ENCODE data around the gene FRAS1. TPM values are rescaled to one million over a fixed set of nuclear protein-coding genes. Genes with fewer than 3 reads are reported as not detected.
"Not testable (repeated sequence)": the region's sequence is repeated elsewhere in the genome, so short reads cannot be mapped to it uniquely, and the experiment has no call there.

The FRAS1 gene
- total RNA-seq, 2 donors from 2014 or later: not detected

DNA sequence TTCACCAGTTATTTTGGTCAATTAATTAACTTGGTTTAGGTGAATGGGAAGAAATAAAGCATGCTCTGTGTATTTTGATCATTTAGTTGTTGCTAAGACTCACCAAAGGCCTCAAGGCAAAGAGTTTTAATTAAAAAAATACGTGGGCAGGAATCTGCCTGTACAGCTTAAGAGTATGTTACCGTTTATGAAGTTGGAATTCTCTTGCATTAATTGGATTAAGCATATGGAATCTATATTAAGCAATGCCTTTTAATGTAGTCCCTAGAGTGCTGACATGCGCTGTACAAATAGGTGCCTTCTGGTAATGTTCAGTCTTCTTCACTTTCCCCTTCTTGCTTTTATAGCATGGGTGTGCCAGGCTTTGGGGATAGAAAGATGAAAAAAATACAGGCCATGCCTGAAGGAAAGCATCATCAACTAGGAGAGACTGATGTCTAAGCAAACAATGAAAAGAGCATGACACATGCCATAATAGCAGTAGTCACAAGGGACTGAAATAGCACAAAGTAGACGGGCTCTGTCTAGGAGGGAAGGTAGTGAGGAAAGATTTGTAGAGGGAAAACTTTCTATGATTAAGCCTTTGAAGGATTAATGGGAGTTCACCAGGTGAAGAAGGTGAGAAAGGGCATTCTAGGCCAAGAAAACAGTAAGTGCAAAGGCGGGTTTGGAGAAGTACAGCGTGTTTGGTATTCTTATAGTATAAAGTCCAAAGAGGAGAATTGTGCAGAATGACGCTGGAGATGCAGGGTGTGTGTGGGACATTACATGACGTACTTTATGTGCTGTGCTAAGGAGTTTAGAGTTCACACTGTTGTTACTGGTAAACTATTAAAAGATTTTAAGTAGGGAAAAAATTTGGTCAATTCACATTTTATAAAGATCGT, 268.4 kb downstream of the FRAS1 start:
- no peak for ATAC-seq (replicated peaks)
- peaks cover 17% of the 10 kb centered on the region for H3K27me3 Mint-ChIP-seq
- H3K4me1 Mint-ChIP-seq: no peaks in the 10 kb centered on the region
- no peaks in the 10 kb centered on the region for H3K36me3 Mint-ChIP-seq (ENCODE audit: low read depth)
- H3K9me3 Mint-ChIP-seq: no peaks in the 10 kb centered on the region
- H3K4me3 Mint-ChIP-seq: no peak overlapping the region
- no peak overlapping the region for H3K27ac Mint-ChIP-seq

GRCh38 chr4:78328591-78328990, 271.5 kb downstream of the FRAS1 start:
- ATAC-seq (replicated peaks); H3K9me3 Mint-ChIP-seq; H3K27ac Mint-ChIP-seq; H3K4me1 Mint-ChIP-seq; H3K36me3 Mint-ChIP-seq (ENCODE audit: low read depth); H3K4me3 Mint-ChIP-seq: not testable (repeated sequence)
- H3K27me3 Mint-ChIP-seq: peaks cover 16% of the 10 kb centered on the region

DNA sequence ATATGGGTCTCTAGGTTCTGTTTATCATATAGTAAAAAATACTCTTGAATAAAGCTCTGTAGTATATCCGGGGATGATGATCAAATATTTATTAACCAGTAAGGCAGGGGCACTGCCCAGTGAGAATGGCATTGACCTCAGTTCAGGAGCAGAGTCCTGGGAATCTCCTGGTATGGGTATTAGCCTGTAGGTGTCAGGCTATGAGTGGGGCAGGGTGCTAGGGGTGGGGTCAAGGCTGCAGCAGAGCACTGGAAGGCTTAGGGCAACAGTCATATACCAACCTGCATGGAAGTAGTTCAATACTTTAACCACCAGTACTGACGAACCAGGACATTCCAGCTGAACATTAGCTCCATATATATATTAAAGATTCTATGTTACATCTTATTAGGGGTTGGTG, 274.1 kb downstream of the FRAS1 start:
- Mint-ChIP-seq H3K36me3 (ENCODE audit: low read depth) (no peaks in the 10 kb centered on the region), H3K4me3 (no peak overlapping the region), H3K27ac (no peak overlapping the region), H3K4me1 (no peaks in the 10 kb centered on the region), H3K9me3 (no peaks in the 10 kb centered on the region), H3K27me3 (peaks cover 8% of the 10 kb centered on the region)
- ATAC-seq (replicated peaks): no peak

DNA sequence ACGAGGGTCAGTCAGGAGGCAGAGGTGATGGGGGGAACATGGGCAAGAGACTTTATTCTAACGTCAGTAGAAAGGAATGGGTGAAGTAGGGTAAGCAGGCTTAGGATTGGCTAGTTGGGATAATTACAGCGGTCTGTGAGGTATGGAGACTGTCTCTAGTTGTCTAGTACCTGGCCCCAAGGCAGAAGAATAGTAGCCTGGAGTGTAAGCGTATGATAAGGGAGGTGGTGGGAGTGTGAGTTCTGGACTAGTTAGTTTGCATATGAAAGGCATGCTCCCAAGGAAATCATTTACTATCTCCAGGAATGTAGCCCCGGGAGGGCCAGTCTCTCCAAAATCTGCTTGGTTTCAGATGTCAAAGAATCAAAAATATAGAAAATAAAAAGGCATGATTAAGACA, 274.8 kb downstream of the FRAS1 start:
- ATAC-seq (replicated peaks): no peak
- H3K27ac Mint-ChIP-seq: no peak overlapping the region
- peaks cover 5% of the 10 kb centered on the region for H3K27me3 Mint-ChIP-seq
- H3K4me1 Mint-ChIP-seq: no peaks in the 10 kb centered on the region
- no peaks in the 10 kb centered on the region for H3K36me3 Mint-ChIP-seq (ENCODE audit: low read depth)
- no peak overlapping the region for H3K4me3 Mint-ChIP-seq
- H3K9me3 Mint-ChIP-seq: no peaks in the 10 kb centered on the region

GRCh38 chr4:78332976-78333375, 275.9 kb downstream of the FRAS1 start:
- ATAC-seq (replicated peaks): no peak
- Mint-ChIP-seq H3K9me3 (no peaks in the 10 kb centered on the region), H3K27me3 (peaks cover 5% of the 10 kb centered on the region), H3K4me3 (no peak overlapping the region), H3K27ac (no peak overlapping the region), H3K4me1 (no peaks in the 10 kb centered on the region), H3K36me3 (ENCODE audit: low read depth) (no peaks in the 10 kb centered on the region)

- ATAC-seq (replicated peaks): no peak
- Mint-ChIP-seq H3K4me1 (no peaks in the 10 kb centered on the region), H3K4me3 (no peak overlapping the region), H3K36me3 (ENCODE audit: low read depth) (no peaks in the 10 kb centered on the region), H3K9me3 (no peaks in the 10 kb centered on the region), H3K27ac (no peak overlapping the region), H3K27me3 (peaks cover 11% of the 10 kb centered on the region)
Measured at GRCh38 chr4:78336093-78336943, 279.2 kb downstream of the FRAS1 start.

DNA sequence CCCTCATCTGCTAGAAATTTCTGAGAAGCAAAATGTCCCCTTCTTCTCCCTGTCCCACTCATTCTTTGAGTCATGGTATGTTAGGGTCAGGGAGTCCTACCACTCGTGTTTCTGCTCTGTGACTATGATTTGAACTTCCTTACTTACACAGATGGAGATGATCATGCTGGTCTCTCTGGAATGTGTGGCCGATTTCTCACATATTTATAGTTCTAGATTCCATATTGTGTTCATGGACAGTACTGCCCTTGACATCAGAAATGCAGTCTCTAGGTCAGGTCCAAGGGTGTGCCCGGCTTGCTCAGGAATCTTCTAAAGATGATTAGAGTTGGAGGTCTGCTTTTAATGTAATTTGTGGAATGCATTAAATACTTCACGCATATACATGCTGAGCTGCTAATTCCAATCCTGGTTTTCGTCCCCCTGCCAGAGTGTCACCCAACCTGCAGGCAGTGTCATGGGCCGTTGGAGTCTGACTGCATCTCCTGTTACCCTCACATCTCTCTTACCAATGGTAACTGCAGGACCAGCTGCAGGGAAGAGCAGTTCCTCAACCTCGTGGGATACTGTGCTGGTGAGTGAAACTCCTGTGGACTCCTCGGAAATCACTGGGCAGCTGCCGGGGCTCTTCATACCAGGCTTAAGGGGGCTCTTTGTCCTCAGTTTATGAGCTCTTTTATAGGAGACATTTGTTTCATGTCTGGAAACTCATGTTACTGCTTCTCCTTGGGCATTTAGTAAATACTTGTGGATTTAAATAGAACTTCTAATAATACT, 280.3 kb downstream of the FRAS1 start:
- H3K4me3 Mint-ChIP-seq: no peak overlapping the region
- no peaks in the 10 kb centered on the region for H3K36me3 Mint-ChIP-seq (ENCODE audit: low read depth)
- ATAC-seq (replicated peaks): no peak
- peaks cover 7% of the 10 kb centered on the region for H3K27me3 Mint-ChIP-seq
- H3K9me3 Mint-ChIP-seq: no peaks in the 10 kb centered on the region
- H3K27ac Mint-ChIP-seq: no peak overlapping the region
- H3K4me1 Mint-ChIP-seq: no peaks in the 10 kb centered on the region

GRCh38 chr4:78342125-78342524, 285.0 kb downstream of the FRAS1 start:
- Mint-ChIP-seq H3K4me3 (no peak overlapping the region), H3K36me3 (ENCODE audit: low read depth) (no peaks in the 10 kb centered on the region), H3K4me1 (no peaks in the 10 kb centered on the region), H3K27me3 (peaks cover 7% of the 10 kb centered on the region), H3K9me3 (no peaks in the 10 kb centered on the region), H3K27ac (no peak overlapping the region)
- no peak for ATAC-seq (replicated peaks)

DNA sequence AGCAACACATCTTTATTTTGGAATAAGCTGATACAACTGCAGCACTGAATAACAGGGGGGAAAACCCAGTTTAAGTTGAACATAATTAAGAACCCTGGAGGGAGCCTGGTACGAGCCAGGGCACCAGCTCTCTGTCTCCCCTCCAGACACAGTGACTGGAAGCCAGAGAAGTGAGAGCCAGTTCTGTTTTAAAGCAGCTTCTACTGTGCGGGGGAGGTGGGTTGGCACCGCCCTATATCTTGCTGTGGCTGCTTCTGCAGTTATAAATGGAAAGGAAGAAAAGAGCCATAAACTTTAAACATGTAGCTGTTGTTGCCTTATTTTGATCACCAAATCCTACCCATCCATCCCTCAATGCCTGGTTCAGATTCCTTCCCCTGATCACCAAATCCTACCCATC, 286.6 kb downstream of the FRAS1 start:
- Mint-ChIP-seq H3K4me1 (no peaks in the 10 kb centered on the region), H3K27ac (no peak overlapping the region), H3K9me3 (no peaks in the 10 kb centered on the region), H3K27me3 (peaks cover 7% of the 10 kb centered on the region), H3K36me3 (ENCODE audit: low read depth) (no peaks in the 10 kb centered on the region), H3K4me3 (no peak overlapping the region)
- ATAC-seq (replicated peaks): no peak

GRCh38 chr4:78345237-78345636, 288.1 kb downstream of the FRAS1 start:
- no peaks in the 10 kb centered on the region for H3K36me3 Mint-ChIP-seq (ENCODE audit: low read depth)
- H3K27me3 Mint-ChIP-seq: peaks cover 4% of the 10 kb centered on the region
- no peak overlapping the region for H3K4me3 Mint-ChIP-seq
- no peak overlapping the region for H3K27ac Mint-ChIP-seq
- no peaks in the 10 kb centered on the region for H3K9me3 Mint-ChIP-seq
- H3K4me1 Mint-ChIP-seq: no peaks in the 10 kb centered on the region
- ATAC-seq (replicated peaks): no peak

- Mint-ChIP-seq H3K27ac (no peak overlapping the region), H3K36me3 (ENCODE audit: low read depth) (no peaks in the 10 kb centered on the region), H3K9me3 (no peaks in the 10 kb centered on the region), H3K4me1 (no peaks in the 10 kb centered on the region), H3K4me3 (no peak overlapping the region), H3K27me3 (no peaks in the 10 kb centered on the region)
- ATAC-seq (replicated peaks): no peak
Measured at GRCh38 chr4:78346222-78346621, 289.1 kb downstream of the FRAS1 start.

DNA sequence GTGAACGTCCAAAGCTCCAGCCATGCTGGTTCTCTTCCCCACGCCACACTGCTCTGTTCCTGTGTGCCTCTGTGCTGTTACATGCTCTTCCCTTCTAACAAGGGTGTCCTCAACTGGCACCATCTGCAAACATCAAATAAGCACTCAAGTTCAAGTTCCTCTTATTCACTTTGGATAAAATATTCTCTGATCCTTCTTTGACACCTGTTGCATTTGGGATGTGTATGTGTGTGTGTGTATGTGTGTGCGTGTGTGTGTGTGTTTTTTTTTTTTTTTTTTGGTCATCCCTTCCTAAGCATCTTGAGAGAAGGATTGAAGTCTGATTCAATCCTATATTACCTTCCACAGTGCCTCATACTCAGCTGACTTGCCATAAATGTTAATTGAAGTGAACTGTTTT, 290.4 kb downstream of the FRAS1 start:
- Mint-ChIP-seq H3K9me3 (no peaks in the 10 kb centered on the region), H3K27me3 (no peaks in the 10 kb centered on the region), H3K4me1 (no peaks in the 10 kb centered on the region), H3K4me3 (no peak overlapping the region), H3K27ac (no peak overlapping the region), H3K36me3 (ENCODE audit: low read depth) (no peaks in the 10 kb centered on the region)
- ATAC-seq (replicated peaks): no peak

DNA sequence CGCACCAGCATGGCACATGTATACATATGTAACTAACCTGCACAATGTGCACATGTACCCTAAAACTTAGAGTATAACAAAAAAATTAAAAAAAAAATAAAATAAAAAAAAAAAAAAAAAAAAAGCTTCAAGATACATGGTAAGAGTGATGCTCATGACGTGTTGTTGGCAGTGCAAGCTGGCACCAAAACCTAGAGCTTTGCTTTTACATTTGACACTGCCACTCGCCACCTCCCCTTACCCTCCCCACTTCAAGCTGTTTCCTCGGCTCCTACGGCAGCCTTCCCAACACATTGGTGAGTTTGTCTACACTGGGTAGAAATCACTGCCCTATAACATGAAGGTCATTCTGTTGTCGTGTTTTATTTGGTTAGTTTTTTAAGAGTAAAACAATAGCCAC, 296.8 kb downstream of the FRAS1 start:
- Mint-ChIP-seq H3K9me3 (no peaks in the 10 kb centered on the region), H3K27me3 (peaks cover 3% of the 10 kb centered on the region), H3K4me3 (no peak overlapping the region), H3K36me3 (ENCODE audit: low read depth) (no peaks in the 10 kb centered on the region), H3K27ac (no peak overlapping the region), H3K4me1 (no peaks in the 10 kb centered on the region)
- no peak for ATAC-seq (replicated peaks)

DNA sequence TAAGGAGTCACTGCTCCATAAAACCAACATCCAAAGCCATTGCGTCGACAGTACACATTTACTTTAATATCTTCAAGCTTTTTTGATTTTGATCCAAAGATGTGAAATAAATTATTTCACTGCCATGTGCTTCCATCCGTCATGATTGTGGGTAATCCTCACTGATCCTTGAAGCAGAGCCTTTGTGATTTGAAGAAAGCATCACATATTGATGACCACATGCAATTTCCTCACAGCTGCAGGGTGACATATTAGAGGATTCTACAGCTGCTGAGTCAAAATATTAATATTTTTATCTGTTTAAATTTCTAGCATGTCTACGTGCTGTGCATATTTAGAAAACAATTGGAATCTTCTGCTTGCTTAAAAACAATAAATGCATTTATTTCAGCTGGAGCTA, 297.7 kb downstream of the FRAS1 start:
- Mint-ChIP-seq H3K27me3 (peaks cover 12% of the 10 kb centered on the region), H3K4me3 (no peak overlapping the region)
- ATAC-seq (replicated peaks): no peak

More for the DNA sequence above, 297.7 kb downstream of the FRAS1 start:
- Mint-ChIP-seq H3K4me1 (no peaks in the 10 kb centered on the region), H3K9me3 (no peaks in the 10 kb centered on the region), H3K27ac (no peak overlapping the region), H3K36me3 (ENCODE audit: low read depth) (no peaks in the 10 kb centered on the region)

Data from activated T-helper 17 cell treated with anti-CD3 and anti-CD28 coated beads, Interleukin-2, amount 50 U/mL, for 72 hours (primary cell).